Measurements from ENCODE around the gene CLCN2.

Gene CLCN2

DNA sequence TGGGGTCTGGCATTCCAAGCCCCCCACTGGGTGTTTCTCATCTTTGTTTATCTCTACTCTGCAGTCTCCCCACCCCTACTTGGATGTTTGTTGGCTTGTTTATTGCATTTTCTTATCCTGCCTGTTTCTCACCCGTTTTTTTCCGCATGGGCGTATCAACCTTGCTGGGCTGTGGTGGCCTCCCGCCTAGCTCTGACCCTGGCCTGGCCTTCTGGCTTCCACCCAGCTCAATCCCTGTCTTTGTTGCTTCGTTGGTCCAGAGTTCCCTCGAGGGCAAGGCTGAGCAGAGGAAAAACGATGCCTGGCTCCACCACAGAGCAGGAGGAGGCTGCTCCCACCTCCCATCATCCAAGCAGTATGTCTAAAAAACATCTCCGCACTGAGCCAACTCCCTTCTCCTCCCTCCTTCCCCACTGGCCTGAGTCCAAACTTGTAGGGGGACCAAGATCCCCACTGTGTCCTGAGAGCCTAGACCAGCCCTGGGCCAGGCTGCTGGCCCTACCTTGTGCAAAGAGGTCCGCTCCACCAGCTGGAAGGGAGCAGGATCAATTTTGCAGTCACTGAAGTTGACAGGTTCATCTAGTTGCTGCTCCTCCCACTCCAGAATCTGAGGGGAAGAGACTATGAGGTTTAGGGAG lies 9.8 kb downstream of the CLCN2 start:
- Mint-ChIP-seq H3K27me3 (ENCODE audit: low read depth, poor library complexity) (peaks cover 7% of the 10 kb centered on the region), H3K36me3 (ENCODE audit: low read depth) (peaks cover 14% of the 10 kb centered on the region), H3K9me3 (no peaks in the 10 kb centered on the region), H3K27ac (peak overlapping the region; percentile 90), H3K4me3 (peak overlapping the region; percentile 18), H3K4me1 (peaks cover 28% of the 10 kb centered on the region)
- DNase-seq, result no peak
- TF ChIP-seq, protein P1, sequence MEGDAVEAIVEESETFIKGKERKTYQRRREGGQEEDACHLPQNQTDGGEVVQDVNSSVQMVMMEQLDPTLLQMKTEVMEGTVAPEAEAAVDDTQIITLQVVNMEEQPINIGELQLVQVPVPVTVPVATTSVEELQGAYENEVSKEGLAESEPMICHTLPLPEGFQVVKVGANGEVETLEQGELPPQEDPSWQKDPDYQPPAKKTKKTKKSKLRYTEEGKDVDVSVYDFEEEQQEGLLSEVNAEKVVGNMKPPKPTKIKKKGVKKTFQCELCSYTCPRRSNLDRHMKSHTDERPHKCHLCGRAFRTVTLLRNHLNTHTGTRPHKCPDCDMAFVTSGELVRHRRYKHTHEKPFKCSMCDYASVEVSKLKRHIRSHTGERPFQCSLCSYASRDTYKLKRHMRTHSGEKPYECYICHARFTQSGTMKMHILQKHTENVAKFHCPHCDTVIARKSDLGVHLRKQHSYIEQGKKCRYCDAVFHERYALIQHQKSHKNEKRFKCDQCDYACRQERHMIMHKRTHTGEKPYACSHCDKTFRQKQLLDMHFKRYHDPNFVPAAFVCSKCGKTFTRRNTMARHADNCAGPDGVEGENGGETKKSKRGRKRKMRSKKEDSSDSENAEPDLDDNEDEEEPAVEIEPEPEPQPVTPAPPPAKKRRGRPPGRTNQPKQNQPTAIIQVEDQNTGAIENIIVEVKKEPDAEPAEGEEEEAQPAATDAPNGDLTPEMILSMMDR (IDR thresholded peaks at IDR 0.05), result no peak

DNA sequence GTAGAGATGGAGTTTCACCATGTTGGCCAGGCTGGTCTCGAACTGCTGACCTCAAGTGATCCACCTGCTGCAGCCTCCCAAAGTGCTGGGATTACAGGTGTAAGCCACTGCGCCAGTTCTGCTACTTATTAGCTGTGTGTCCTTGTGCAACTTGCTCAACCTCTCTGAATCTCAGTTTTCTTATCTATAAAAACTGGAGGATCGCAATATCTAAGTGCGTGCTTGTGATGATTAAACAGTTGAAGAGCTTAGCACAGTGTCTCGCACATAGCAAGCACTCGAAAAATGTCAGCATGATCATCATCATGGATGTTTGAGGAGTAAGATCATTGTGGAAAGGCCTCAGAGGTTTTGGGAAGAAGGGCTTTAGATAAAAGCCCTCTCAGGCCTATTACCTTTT lies 10.8 kb downstream of the CLCN2 start:
- TF ChIP-seq, protein P1 (IDR thresholded peaks at IDR 0.05), result no peak
- Mint-ChIP-seq H3K36me3 (ENCODE audit: low read depth) (peaks cover 15% of the 10 kb centered on the region), H3K9me3 (no peaks in the 10 kb centered on the region), H3K27me3 (ENCODE audit: low read depth, poor library complexity) (peaks cover 7% of the 10 kb centered on the region), H3K4me3 (no peak overlapping the region), H3K4me1 (peaks cover 31% of the 10 kb centered on the region), H3K27ac (no peak overlapping the region)
- DNase-seq, result no peak

DNA sequence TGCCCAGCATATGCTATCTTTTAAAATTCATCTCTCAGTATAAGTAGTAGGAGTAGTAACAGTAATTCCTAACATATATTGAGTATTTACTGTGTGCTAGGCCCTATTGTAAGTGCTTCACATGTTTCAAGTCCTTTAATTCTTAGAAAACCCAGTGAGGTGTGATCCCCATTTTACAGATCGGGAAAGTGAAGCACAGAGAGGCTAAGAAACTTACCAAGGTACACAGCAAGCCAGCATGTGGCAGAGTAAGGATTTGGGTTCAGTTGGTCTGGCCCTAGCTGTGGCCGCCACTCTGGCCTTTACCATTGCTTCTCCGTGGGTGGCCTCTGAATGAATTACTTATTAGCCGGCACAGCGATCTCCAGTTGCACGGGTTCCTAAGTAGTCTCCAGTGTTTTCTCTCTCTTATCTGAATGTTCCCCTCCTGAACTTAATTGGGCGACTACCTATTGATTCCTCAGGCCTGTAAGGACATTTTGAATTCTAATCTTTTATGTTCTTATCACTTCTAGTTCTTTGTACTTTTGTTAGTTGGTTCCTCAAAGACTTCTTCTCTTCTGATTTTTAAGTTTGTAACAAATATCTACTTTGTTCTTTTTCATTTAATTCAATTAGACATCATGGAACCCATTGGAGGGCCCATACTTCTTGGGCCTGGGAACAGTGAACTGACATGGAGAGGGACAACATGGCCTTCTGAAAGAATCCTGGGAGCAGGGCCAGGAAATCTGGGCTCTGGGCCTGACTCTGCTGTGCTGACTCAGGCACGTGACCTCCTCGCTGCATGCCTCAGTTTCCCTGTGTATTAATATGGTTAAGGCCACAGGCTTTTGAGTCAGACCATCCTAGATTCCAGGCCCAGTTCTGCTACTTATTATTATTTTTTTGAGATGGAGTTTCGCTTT lies 11.6 kb downstream of the CLCN2 start:
- Mint-ChIP-seq H3K4me1 (peaks cover 30% of the 10 kb centered on the region), H3K4me3 (no peak overlapping the region), H3K27me3 (ENCODE audit: low read depth, poor library complexity) (peaks cover 7% of the 10 kb centered on the region), H3K27ac (no peak overlapping the region), H3K9me3 (no peaks in the 10 kb centered on the region), H3K36me3 (ENCODE audit: low read depth) (peaks cover 12% of the 10 kb centered on the region)
- DNase-seq, result no peak
- TF ChIP-seq, protein P1 (IDR thresholded peaks at IDR 0.05), result no peak

- H3K4me1 Mint-ChIP-seq, result peaks cover 30% of the 10 kb centered on the region
- no peak overlapping the region for H3K4me3 Mint-ChIP-seq
- H3K27ac Mint-ChIP-seq, result no peak overlapping the region
Measured at GRCh38 chr3:184348057-184348382, 13.4 kb downstream of the CLCN2 start.

GRCh38 chr3:184347321-184348056 lies 13.9 kb downstream of the CLCN2 start:
- Mint-ChIP-seq H3K4me3 (no peak overlapping the region), H3K36me3 (ENCODE audit: low read depth) (peaks cover 15% of the 10 kb centered on the region), H3K4me1 (peaks cover 28% of the 10 kb centered on the region), H3K9me3 (no peaks in the 10 kb centered on the region), H3K27ac (peak overlapping the region; percentile 84), H3K27me3 (ENCODE audit: low read depth, poor library complexity) (peaks cover 7% of the 10 kb centered on the region)
- DNase-seq, result no peak
- TF ChIP-seq, protein P1 (IDR thresholded peaks at IDR 0.05), result no peak

More at GRCh38 chr3:184348057-184348382, 13.4 kb downstream of the CLCN2 start:
- H3K36me3 Mint-ChIP-seq (ENCODE audit: low read depth), result peaks cover 12% of the 10 kb centered on the region
- DNase-seq, result no peak
- peaks cover 7% of the 10 kb centered on the region for H3K27me3 Mint-ChIP-seq (ENCODE audit: low read depth, poor library complexity)
- TF ChIP-seq, protein P1 (IDR thresholded peaks at IDR 0.05), result no peak
- H3K9me3 Mint-ChIP-seq, result no peaks in the 10 kb centered on the region

Data from nephron progenitor cell (in vitro differentiated cells).